Left renal pelvis (tissue), 4 donors: Measurements from ENCODE around the gene UCP3. TPM values are rescaled to one million over a fixed set of nuclear protein-coding genes. Genes with fewer than 3 reads are reported as not detected.
"Not testable (repeated sequence)": the region's sequence is repeated elsewhere in the genome, so short reads cannot be mapped to it uniquely, and the experiment has no call there.

Source experiments
- DNase-seq, 4 donors: peaks; one replicate each; pipeline ENCODE4 v3.0.0-alpha.2; 2013; ENCODE audit warnings: low read depth in 4 of 4, low spot score in 3 of 4
- polyA plus RNA-seq, 4 donors: library from polyadenylated mRNA; unstranded; fragments of 120-200 nt; gene quantifications; one replicate each; pipeline ENCODE4 v1.2.1, GENCODE V29; 2013; ENCODE audit not compliant: insufficient read length in 4 of 4

The UCP3 gene
- polyA plus RNA-seq, 4 donors = 1.6 to 4.5 (median 2.5) TPM

- DNase-seq = no peak
Measured at GRCh38 chr11:74002832-74003231, 6.1 kb downstream of the UCP3 start.

GRCh38 chr11:74001822-74002286 lies 7.0 kb downstream of the UCP3 start:
- no peak for DNase-seq

- DNase-seq = no peak
Measured at GRCh38 chr11:74000307-74001133, 8.4 kb downstream of the UCP3 start.

- no peak for DNase-seq
Measured at GRCh38 chr11:73999581-74000306, 9.1 kb downstream of the UCP3 start.

GRCh38 chr11:73998846-73999575 lies 9.9 kb downstream of the UCP3 start:
- no peak for DNase-seq

GRCh38 chr11:73997120-73997770 lies 11.6 kb downstream of the UCP3 start:
- no peak for DNase-seq

GRCh38 chr11:73996161-73996747 lies 12.6 kb downstream of the UCP3 start:
- no peak for DNase-seq

- no peak for DNase-seq
Measured at GRCh38 chr11:73995731-73996130, 13.2 kb downstream of the UCP3 start.

- no peak for DNase-seq
Measured at GRCh38 chr11:73995247-73995646, 13.6 kb downstream of the UCP3 start.

GRCh38 chr11:73991471-73992006 lies 17.3 kb downstream of the UCP3 start:
- DNase-seq = no peak

- DNase-seq = no peak
Measured at GRCh38 chr11:73990730-73991129, 18.2 kb downstream of the UCP3 start.

GRCh38 chr11:73989156-73989555 lies 19.7 kb downstream of the UCP3 start:
- no peak for DNase-seq

GRCh38 chr11:73988227-73988626 lies 20.7 kb downstream of the UCP3 start:
- no peak for DNase-seq

GRCh38 chr11:73985661-73986060 lies 23.2 kb downstream of the UCP3 start:
- not testable (repeated sequence) for DNase-seq

GRCh38 chr11:73983741-73984538 lies 24.9 kb downstream of the UCP3 start:
- DNase-seq = no peak

- peak; percentile 77 to 80 (median 78) for DNase-seq
Measured at GRCh38 chr11:73982990-73983740, 25.7 kb downstream of the UCP3 start.

- peak in 3 of 4 donors; percentile 47 to 55 (median 52) for DNase-seq
Measured at GRCh38 chr11:73982595-73982989, 26.3 kb downstream of the UCP3 start, which contains the start of gene UCP2. Gene UCP2, minus strand, starts transcription at chr11:73982843. Its CDS starts 4,465 bp downstream, at chr11:73978378.
